Left renal pelvis (tissue), 4 donors: ENCODE results near the gene CNOT11. TPM values are rescaled to one million over a fixed set of nuclear protein-coding genes. Genes with fewer than 3 reads are reported as not detected.
"Not testable (repeated sequence)": the region's sequence is repeated elsewhere in the genome, so short reads cannot be mapped to it uniquely, and the experiment has no call there.

ENCODE experiments used
- DNase-seq, 4 donors: peaks; one replicate each; pipeline ENCODE4 v3.0.0-alpha.2; 2013; ENCODE audit warnings: low read depth in 4 of 4, low spot score in 3 of 4
- polyA plus RNA-seq, 4 donors: library from polyadenylated mRNA; unstranded; fragments of 120-200 nt; gene quantifications; one replicate each; pipeline ENCODE4 v1.2.1, GENCODE V29; 2013; ENCODE audit not compliant: insufficient read length in 4 of 4

Gene CNOT11
- polyA plus RNA-seq, 4 donors: 36.3 to 61.6 (median 57.6) TPM

GRCh38 chr2:101244899-101245298 lies 7.8 kb upstream of the CNOT11 start:
- not testable (repeated sequence) for DNase-seq

- not testable (repeated sequence) for DNase-seq
These were observed 7.2 kb upstream of the CNOT11 start for GRCh38 chr2:101245468-101245867.

GRCh38 chr2:101248756-101249155 lies 3.9 kb upstream of the CNOT11 start:
- not testable (repeated sequence) for DNase-seq

- no peak for DNase-seq
These were observed 2.9 kb upstream of the CNOT11 start for GRCh38 chr2:101249826-101250225.

GRCh38 chr2:101251246-101251781 lies 1.4 kb upstream of the CNOT11 start:
- not testable (repeated sequence) for DNase-seq

GRCh38 chr2:101251844-101252407 lies 760 bp upstream of the CNOT11 start:
- DNase-seq: no peak

GRCh38 chr2:101253013-101253702 lies 472 bp downstream of the CNOT11 start:
- no peak for DNase-seq

GRCh38 chr2:101253703-101254450 lies 1.2 kb downstream of the CNOT11 start:
- DNase-seq: no peak

- no peak for DNase-seq
These were observed 2.8 kb downstream of the CNOT11 start for GRCh38 chr2:101255501-101255900.

- DNase-seq: no peak
These were observed 3.6 kb downstream of the CNOT11 start for GRCh38 chr2:101256316-101256715.

GRCh38 chr2:101258804-101259203 lies 6.1 kb downstream of the CNOT11 start:
- DNase-seq: no peak

- no peak for DNase-seq
These were observed 9.5 kb downstream of the CNOT11 start for GRCh38 chr2:101262142-101262541.

- DNase-seq: no peak
These were observed 10.7 kb downstream of the CNOT11 start for GRCh38 chr2:101263377-101263800.

- no peak for DNase-seq
These were observed 11.8 kb downstream of the CNOT11 start for GRCh38 chr2:101264360-101264939.

- no peak for DNase-seq
These were observed 13.3 kb downstream of the CNOT11 start for GRCh38 chr2:101265893-101266499.

GRCh38 chr2:101267671-101268656 lies 15.3 kb downstream of the CNOT11 start:
- DNase-seq: no peak

GRCh38 chr2:101270700-101271259 lies 18.1 kb downstream of the CNOT11 start:
- DNase-seq: no peak

- DNase-seq: no peak
These were observed 19.5 kb downstream of the CNOT11 start for GRCh38 chr2:101272045-101272784.
